VCaP (cell line): ENCODE data around the gene MYLK.

Experiments
- H3K27ac ChIP-seq: fragments of 450-650 bp; 2 replicates; pipeline ENCODE4 v1.5.1; 2017
- CTCF ChIP-seq: fragments of 450-650 bp; conservative IDR thresholded peaks from 2 replicates; pipeline ENCODE4 v1.5.1; 2017; ENCODE audit warnings: mild to moderate bottlenecking, moderate library complexity

Gene MYLK

GRCh38 chr3:123621186-123621849 lies 262.8 kb downstream of the MYLK start:
- peak overlapping the region; percentile 25; the same call in 1 of the 2 replicates for H3K27ac ChIP-seq
- no peak for TF ChIP-seq CTCF

GRCh38 chr3:123620343-123620742 lies 263.8 kb downstream of the MYLK start:
- no peak for TF ChIP-seq CTCF
- no peak overlapping the region for H3K27ac ChIP-seq

- TF ChIP-seq CTCF: no peak
- peak overlapping the region; percentile 74 for H3K27ac ChIP-seq
Observed at GRCh38 chr3:123618768-123619484, 265.2 kb downstream of the MYLK start.

GRCh38 chr3:123618076-123618708 lies 265.9 kb downstream of the MYLK start:
- TF ChIP-seq CTCF: no peak
- peak overlapping the region; percentile 74 for H3K27ac ChIP-seq

- TF ChIP-seq CTCF: no peak
- H3K27ac ChIP-seq: no peak overlapping the region
Observed at GRCh38 chr3:123616593-123616992, 267.5 kb downstream of the MYLK start.

- TF ChIP-seq CTCF: no peak
- H3K27ac ChIP-seq: peak overlapping the region; percentile 75
Observed at GRCh38 chr3:123613543-123613942, 270.6 kb downstream of the MYLK start.

- H3K27ac ChIP-seq: peak overlapping the region; percentile 75
Observed at GRCh38 chr3:123611674-123612073, 272.5 kb downstream of the MYLK start.

- TF ChIP-seq CTCF: no peak
- H3K27ac ChIP-seq: peak overlapping the region; percentile 75
Observed at GRCh38 chr3:123611082-123611481, 273.1 kb downstream of the MYLK start.
